Hippocampal formation (tissue), 2 donors: ENCODE measurements around the gene CD248.
A peak's percentile ranks its signal among the peaks of the same experiment; 100 is the strongest.

ENCODE experiments used
- DNase-seq, 2 donors: peaks; one replicate each; lab custom pipeline; 2025; lab: John Stamatoyannopoulos, UW

CD248 gene

DNA sequence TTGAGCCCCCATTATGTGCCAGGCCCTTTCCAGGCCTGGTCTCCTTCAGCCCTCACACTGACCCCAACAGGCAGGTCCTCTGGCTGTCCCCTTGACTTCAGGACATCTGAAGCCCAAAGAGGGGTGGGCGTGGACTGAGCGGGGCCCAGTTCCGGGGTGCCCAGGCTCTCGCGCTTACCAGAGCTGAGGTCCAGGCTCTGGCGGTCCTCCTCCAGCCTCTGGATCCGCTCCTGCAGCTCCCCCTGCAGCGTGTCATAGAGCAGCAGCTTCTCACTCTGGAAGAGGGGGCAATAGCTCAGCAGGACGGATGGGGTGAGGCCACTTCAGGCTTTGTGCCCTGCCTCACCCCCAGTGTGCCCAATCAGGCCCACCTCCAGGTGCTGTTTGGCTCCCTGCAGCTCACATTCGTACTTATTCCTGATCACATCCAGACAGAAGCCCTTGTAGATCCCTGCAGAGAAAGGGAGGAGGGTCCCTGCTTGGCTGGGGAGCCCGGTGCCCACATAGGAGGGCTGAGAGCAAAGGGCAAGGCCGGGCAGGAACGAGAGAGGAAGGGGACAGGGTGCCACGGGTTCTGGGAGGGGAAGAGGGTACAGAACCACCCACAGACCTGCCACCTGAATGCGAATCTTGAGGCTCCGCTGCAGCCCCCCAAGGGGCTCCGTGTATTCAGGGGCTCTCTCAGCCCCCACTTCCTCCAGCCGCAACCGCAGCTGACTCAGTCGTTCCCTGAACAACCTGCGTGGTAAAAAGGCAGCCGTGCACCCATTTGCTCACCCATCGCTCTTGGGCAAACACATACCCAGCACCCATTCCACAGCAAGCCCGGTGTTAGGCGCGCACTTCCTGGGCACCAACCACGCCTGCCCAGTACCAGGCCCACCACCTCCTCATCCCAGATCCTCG, 24.0 kb upstream of the CD248 start:
- no peak for DNase-seq

DNA sequence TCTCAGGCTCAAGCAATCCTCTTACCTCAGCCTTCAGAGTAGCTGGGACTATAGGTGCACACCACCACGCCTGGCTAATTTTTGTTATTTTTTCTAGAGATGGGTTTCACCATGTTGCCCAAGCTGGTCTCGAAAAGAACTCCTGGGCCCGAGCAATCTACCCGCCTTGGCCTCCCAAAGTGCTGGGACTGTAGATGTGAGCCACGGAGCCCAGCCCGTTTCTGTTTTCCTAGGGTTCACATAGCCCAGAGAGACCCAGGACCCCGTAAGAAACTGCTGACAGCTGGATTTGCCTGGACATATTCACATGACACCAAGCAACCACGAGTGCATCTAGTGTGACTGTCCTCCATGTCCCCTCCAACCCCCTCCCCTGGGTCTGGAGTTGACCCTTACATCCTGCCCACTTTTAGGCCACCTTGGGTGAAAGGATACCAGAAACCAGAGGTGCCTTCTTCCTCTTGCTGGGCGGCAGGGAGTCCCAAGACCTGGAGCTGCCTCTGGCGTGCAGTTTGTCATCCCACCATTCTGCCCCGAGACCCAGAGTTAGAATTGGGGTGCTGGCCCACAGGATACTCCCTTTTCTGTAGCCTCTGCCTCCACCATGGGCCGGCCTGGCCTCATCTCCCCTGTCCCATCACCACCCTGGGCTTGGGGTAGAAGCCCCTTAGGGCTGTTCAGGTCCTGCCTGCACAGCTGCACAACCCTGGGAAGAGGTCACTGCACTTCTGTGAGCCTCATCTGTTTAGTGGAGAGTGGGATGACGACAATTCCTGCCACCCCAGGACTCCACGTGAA, 23.0 kb upstream of the CD248 start:
- no peak for DNase-seq

DNA sequence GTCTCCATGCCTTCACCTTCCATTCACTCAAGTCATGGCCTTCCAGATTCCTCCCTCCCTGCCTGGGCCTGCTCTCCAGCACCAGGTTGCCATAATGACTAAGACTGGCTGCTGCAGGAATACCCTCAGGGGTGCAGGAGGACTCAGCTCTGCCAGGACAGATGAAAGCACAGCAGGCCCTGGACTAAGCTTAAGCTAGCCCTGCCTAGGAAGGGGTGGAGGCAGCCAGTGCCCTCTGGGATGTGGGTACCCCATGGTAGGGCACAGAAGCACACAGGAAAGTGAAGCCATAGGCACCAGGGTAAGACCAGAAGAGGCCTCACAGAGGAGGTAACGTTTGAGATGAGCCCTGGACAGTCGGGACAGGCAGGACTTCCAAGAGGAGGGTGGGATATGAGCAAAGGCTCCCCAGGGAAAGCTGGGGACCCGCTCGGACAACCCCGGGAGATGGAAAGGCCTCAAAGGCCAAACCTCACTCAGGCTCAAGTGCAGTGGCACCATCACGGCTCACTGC, 22.4 kb upstream of the CD248 start:
- DNase-seq = no peak

DNA sequence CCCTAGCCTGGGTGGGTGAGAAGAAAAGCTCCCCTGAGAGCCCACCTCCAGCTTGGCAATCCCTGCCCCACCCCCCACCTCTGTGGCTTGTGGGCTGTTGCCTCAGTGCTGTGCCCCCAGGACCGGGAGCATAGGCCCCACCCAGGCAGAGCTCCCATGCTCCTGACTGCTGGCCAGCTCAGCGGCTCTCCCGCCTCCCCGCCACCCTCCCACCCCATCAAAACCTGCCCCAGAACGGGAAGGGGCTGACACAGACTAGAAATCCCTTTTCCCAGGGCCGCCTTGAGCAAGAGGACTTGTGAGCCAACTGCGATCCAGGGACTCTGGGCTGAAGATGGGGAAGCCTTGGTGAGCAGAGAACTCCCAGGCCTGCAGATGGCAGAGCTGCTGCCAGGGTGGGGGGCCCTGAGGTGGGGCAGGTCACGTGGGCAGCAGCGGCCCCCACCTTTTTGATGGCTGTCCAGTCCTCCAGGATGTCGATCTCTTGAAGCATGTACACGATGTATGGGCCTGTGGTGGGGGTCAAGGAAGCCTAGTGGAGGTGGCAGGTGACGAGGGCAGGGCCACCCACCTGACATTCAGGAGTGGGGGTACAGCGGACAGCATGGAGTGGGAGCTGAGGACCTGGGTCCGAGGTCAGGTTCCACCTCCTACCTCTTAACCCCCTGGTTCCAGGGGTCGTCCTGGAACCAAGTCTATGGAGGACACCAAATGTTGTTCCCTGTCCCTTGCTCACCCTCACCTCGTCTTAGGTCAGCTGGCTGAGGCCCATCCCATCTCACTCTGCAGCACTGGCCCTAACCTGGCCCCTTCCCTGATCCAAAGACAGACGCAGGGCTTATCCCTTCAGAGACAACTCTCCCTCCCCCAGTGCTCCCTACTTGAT, 21.7 kb upstream of the CD248 start:
- no peak for DNase-seq

DNA sequence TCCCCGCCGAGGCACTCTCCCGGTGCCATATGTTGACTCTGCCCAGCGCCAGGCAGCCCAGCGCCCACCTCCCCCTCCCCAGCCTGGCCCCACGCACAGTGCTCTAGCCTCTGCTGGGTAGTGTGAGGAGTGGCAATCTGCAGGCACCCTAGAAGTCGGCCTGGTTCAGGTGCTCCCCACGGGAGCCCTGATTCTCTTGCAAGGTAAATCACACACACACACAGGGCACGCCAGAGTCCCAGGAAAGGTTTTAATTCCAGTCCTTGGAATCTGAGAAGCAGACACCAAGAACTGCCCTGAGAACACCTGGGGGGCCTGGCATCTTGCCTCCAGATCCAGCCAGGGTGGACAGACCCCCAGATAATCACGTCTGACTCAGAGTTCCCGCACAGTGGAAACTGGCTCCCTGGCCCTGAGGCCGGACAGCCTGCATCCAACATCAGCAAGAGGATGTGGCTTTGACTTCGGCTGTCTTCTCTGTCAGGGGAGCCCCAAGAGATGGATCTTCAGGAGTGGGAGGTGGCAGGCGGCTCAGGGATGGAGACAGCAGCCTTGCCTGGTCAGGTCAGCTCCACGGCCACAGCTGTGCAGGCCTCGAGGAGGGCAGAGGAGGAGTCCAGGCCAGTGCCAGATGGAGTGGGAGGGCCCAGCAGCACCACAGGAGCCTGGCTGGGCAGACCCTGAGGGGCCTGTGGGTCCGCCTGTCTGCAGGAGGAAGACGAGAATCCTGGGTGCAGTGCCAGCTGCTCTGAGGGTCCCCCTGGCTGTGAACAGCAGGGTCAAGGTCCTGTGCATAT, 20.5 kb upstream of the CD248 start:
- no peak for DNase-seq

DNA sequence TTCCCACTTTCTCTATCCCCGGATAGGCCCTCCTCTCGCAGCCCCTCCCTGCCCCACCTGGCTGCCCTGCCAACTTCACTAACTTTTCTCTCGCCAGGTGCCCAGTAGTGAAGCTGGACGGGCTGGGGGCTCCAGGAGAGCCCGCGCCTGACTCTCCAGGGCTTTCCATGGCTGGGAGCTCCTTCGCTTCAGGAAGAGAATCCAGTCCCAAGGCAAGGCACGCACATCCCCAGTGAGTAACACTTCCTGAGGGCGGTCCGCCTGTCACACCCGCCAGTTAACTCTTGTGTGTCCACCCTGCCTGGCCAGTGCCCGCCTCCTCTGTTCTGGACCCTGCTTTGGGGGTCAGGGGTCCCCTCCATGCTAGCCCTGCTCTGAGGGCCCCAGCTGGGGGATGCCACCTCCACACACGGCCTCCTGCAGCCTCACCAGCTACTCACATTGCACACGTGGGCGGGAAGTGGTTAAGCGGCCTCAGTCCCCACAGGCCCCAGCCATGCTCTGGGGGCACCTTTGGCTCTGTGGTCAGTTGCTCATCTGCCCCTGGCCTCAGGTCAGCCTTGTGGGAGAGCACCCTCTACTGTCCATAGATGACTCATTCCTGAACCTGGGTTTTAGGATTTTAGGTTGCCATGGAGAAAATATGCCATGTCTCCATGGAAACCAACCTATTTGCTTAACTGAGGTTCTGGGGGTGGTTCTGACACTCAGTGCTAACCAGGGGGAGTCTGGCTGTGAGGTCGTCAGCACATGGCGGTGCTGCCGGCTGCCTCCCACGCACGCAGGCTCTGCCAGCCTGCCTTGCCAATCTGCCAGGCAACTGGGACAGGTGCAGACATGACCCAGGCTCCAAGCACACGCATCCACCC, 19.6 kb upstream of the CD248 start, which contains the start of gene RIN1:
Gene RIN1 (minus strand): TSS at position 201 of the 869 bp plus-strand sequence. CDS start 32 bp downstream, at position 169.
- peak in 1 of 2 donors; percentile 57 for DNase-seq

DNA sequence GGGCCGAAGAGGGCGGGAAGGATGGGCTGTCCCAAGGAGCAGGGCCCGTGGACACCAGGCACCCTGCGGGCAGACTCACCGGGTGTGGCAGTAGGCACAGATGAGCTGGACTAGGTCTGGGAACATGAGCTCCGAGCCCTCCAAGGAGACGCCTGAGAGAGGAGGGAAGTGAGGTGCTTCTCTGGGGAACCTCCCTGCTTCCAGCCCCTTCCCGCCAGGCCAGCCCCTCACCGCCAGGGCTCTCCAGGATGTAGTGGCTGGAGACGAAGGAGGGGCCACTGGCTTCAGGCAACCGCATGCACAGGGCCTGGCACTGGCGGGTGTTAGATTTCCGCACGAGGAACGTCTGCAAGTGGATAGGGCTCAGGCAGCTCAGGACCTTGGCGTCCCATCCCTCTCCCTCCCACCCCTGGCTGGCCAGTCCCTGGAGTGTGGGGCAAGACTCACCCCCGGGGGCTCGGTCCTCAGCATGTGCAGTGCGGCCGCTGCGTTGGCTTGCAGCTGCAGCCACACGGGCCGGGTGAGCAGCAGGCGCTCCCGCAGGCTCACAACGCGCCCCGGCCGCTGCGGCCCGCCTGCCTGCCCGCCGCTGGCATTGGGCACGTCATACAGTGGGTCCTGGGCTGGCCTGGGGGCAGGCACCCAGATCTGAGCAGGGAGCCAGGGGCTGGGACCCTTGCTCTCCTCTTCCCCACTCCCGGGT, 18.8 kb upstream of the CD248 start:
- DNase-seq = no peak

DNA sequence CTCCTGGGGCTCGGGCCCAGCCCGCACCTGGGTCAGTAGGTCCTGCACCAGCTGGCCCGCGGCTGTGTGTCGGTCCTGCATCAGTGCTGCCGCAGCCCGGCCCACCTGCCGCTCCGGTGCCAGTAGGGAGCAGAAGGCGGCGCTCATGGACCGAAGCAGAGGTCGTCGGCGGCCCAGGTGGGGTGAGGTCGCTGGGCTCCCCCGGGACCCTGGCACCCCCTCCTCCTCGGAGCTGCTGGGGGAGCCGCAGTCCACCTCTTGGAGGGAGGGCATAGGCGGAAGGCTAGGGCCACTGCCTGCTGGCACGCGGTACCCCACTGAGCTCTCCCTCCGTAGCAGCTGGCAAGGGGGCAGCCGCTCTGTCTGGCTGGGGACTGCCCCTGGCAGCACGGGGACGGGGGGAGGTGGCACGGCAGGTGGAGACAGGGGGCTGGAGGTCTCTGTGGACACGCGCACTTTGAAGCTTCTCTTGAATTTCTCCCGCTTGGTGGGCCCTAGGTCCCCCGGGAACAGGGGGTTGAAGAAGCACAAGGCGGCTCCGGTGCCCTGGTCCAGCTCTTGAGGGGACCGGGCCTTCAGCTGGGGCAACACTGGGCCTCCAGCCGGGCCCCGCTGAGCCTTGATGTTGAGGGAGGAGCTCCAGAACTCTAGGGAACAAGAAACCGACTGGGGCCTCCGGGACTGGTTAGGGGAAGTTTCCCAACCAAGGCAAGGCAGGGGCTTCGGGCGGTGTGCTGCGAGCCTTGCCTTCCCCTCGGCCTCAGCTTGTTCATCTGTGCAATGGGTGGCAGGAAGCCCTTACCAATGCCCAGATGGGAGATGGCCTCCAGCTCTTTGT, 18.0 kb upstream of the CD248 start:
- DNase-seq = no peak

DNA sequence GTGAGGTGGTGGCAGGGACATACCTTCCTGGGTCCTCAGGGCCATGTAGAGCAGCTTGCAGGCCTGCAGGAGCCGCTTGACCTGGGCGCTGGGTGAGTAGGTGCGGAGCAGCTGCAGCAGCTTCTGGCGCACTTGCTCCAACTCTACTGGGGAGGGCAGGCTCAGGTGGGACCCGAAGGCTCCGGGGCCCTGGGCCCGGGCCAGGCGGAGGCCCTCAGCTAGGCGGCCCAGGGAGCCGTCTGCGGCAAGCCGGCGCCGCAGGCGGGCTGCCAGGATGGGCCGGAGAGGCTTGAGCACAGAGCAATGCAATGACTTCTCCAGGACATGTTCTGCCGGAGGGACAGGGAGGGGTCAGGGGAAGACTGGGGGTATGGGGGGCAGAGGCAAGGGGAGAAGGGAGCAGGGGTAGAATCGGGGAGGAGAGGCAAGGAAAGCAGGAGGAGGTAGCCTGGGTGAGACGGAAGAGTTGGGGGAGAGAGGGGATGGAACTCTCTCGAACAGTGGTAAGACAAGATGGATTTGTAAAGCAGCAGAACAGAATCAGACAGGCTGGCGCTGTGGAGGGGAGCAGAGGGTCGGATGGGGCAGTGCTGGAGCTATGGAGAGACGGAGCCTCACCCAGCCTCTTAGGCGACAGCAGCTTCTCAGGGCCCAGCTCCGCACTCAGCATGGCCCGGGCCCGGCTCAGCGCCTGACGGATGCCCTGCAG, 17.2 kb upstream of the CD248 start:
- no peak for DNase-seq

DNA sequence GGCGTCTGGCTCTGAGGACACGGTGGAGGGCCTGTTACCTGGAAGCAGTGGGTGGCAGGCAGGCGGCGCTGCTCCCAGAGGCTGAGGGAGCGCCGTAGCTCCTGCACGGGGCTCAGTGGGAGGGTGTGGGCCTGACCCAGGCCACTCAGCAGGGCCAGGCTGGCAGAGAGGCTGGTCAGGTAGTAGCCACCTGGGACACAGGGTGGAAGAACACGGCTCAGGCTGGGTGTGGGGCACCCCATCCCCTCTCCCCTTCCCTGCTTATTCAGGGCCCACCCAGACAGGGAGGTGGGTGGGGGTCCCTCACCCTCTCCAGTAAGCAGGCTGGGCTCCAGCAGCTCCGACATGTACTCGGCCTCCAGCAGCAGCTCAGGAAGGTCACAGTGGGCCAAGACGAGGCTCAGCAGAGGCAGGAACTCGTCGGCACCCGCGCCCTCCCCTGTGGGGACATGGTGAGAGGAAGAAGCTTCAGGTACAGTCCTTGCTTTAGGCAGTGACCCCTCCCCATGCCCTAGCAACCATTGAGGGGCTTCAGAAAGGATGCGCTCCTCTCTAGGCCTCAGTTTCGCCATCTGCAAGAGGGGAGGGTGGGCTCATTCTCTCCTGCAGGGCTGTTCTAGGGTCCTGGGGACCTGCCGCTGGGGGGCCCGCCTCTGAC, 16.5 kb upstream of the CD248 start:
- no peak for DNase-seq

DNA sequence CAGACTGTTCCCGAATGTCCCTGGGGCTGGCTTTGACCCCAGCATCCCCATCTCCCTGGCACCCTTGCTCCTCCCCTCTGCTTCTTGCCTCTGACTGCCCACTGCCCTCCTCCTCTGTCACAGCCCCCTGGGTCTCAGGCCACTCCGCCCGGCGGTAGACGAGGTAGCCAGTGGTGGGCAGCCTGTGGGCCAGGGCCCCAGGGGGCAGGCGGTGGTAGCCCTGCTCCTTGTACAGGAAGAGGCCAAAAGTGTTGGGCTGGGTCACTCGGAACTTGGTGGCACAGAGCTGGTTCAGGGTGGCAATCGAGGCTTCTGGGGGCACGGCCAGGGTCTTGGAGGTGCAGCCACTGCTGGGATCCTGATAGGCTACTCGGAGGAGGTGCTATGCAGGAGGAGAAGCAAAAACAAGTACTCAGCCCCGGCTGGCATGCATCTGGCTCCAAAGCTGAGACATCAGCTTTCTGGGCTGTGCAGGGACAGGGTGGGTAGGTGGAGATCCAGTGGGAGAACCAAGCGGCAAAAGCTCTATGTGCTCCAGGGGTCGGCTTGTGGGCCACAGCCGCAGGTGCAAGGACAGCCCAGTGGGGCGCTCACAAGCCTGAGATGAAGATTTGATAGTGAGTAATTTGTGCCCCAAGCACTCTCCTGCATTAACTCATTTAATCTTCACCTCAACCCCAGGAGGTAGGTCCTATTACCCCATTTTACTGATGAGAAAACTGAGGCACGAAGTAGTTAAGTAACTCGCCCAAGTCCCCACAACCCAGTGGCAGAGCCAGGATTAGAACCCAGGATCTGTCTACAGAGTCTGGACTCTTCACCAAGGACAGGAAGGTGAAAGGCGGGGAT, 15.8 kb upstream of the CD248 start:
- no peak for DNase-seq

DNA sequence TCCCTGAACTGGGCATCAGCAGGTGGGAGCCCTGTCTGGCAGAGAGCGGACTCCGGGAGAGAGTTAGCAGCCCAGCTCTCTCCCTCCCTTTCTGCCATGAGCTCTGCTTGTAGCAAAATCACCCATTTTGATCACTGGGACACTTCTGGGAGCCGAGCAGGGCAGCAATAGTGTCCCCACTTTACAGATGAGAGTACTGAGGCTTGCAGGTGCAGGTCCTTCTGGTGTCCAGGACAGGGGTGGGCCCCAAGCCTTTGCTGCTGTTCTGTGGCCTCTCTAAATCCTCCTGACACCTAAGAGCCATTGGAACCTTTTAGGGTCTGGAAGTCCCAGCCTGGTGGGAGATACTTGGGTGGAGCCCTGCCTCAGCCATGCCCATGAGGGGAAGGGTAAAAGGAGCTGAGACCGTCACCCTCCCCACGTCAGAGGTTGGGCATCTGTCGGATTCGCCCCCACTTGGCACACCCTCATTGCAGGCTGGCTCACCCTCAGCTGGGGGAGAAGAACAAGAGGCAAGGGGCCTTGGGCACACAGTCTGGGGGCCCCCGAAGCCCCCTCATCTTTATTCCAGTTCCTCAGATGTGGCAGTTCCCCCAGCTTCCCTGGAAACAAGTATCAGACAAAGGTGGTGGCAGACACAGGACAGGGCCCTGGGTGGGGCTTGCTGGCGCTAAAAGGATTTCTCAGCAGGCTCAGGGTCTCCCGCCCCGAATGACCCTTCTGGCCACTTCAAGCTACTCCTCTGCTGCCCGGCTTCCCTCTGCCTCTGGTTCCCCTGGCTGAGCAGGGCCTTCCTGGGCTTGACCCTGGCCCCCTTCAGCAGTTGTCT, 14.9 kb upstream of the CD248 start:
- DNase-seq = no peak

DNA sequence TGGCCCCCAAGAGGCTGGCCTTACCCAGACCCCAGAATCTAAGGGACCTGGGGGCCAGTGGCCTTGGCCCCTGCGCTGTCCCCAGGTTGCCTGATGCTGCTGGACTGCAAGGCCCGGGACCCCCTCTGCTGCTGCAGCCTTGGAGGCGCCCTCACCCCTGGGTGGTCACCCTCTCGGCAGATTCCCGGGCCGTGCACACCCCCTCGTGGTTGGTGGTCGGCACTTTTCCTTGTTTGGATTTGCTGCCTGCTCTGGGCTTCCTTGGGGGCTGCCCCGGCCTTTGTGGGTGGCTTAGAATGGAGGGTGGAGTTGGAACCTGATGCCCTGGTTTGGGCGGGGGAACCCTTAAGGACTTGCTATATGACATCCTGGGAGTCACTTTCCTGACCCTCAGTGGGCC, 14.1 kb upstream of the CD248 start:
- DNase-seq = no peak

DNA sequence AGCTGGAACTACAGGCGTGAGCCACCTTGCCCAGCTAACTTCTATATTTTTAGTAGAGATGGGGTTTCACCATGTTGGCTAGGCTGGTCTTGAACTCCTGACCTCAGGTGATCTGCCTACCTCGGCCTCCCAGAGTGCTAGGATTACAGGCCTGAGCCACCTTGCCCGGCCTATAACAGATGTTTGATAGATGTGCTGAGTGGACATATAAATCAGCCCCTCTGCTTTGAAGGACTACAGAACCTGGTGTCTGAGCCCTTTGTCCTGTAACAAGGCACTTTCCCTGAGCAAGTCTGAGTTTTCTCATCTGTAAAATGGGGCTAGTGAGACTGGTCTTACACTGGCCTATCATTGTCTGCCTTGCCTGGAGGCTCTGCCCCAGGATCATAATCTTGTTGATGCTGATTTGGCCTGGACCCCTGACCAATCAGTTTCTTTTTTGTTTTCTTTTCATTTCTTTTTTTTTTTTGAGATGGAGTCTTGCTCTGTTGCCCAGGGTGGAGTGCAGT, 12.4 kb upstream of the CD248 start:
- no peak for DNase-seq
